DND-41 (cell line): ENCODE data around the gene GTPBP6.
"Not testable (repeated sequence)": the region's sequence is repeated elsewhere in the genome, so short reads cannot be mapped to it uniquely, and the experiment has no call there.

Experiments used
- ATAC-seq: fragments of 200-7000 bp; cut with Tn5 transposase; 3 replicates; pipeline ENCODE4 v1.9.1; 2021; ENCODE audit warnings: low read depth; ENCODE audit not compliant: insufficient read depth
- DNase-seq: peaks from one replicate; pipeline ENCODE4 v3.0.0-alpha.2; 2020
- H2AFZ ChIP-seq: 2 replicates; pipeline ENCODE4 v1.6.0; 2012; ENCODE audit warnings: low read depth, low read length
- H3K27ac ChIP-seq: 2 replicates; pipeline ENCODE4 v1.5.1; 2012; ENCODE audit warnings: low read length, inconsistent platforms
- H3K27me3 ChIP-seq: fragments of 200-600 bp; sonication (generic); 2 replicates; pipeline ENCODE4 v1.6.0; 2012; ENCODE audit warnings: low read length, mild to moderate bottlenecking, inconsistent platforms; ENCODE audit not compliant: insufficient read depth, poor library complexity
- H3K36me3 ChIP-seq: 2 replicates; pipeline ENCODE4 v1.5.1; 2012; ENCODE audit warnings: low read length, inconsistent platforms; ENCODE audit not compliant: insufficient read depth
- H3K4me1 ChIP-seq: 2 replicates; pipeline ENCODE4 v1.5.1; 2012; ENCODE audit warnings: mild to moderate bottlenecking, low read length; ENCODE audit not compliant: insufficient read depth
- H3K4me2 ChIP-seq: 2 replicates; pipeline ENCODE4 v1.6.0; 2012; ENCODE audit warnings: mild to moderate bottlenecking, moderate library complexity, low read length, inconsistent platforms; ENCODE audit not compliant: insufficient read depth
- H3K4me3 ChIP-seq, 2 experiments: fragments of 200-600 bp in 1 of 2; shearing (Covaris generic) in 1 of 2; 2 replicates each; pipeline ENCODE4 v1.5.1; 2012 to 2016; ENCODE audit warnings: inconsistent platforms in 2 of 2, low read length in 2 of 2, mild to moderate bottlenecking in 2 of 2, low read depth in 1 of 2, moderate library complexity in 1 of 2
- H3K79me2 ChIP-seq: 2 replicates; pipeline ENCODE4 v1.6.0; 2012; ENCODE audit warnings: low read length, inconsistent platforms; ENCODE audit not compliant: insufficient read depth
- H3K9ac ChIP-seq: 2 replicates; pipeline ENCODE4 v1.6.0; 2012; ENCODE audit warnings: low read depth, mild to moderate bottlenecking, inconsistent platforms, low read length, moderate library complexity
- H3K9me3 ChIP-seq: 2 replicates; pipeline ENCODE4 v1.5.1; 2012; ENCODE audit warnings: low read length, moderate library complexity, mild to moderate bottlenecking, inconsistent platforms; ENCODE audit not compliant: insufficient read depth, severe bottlenecking
- H4K20me1 ChIP-seq: 2 replicates; pipeline ENCODE4 v1.6.0; 2012; ENCODE audit warnings: low read length; ENCODE audit not compliant: insufficient read depth
- CTCF ChIP-seq: IDR thresholded peaks from 2 replicates; pipeline ENCODE4 v1.5.1; 2012; ENCODE audit warnings: borderline replicate concordance, low read length, moderate library complexity, mild to moderate bottlenecking; ENCODE audit not compliant: poor library complexity, severe bottlenecking; ENCODE audit errors: extremely low read depth
- EZH2 ChIP-seq: IDR thresholded peaks from 3 replicates; pipeline ENCODE4 v1.6.1; 2012; ENCODE audit warnings: borderline replicate concordance, low read depth, mild to moderate bottlenecking, moderate library complexity, low read length, inconsistent platforms; ENCODE audit not compliant: severe bottlenecking

The GTPBP6 gene

GRCh38 chrX:259692-260355, 58.8 kb downstream of the GTPBP6 start:
- no peaks in the 10 kb centered on the region for H3K27me3 ChIP-seq
- TF ChIP-seq EZH2 (no peak), CTCF (no peak)
- no peak overlapping the region for H2AFZ ChIP-seq
- no peaks in the 10 kb centered on the region for H3K9me3 ChIP-seq
- H3K36me3 ChIP-seq = no peaks in the 10 kb centered on the region
- no peak for ATAC-seq
- no peak overlapping the region for H3K4me2 ChIP-seq
- no peak for DNase-seq
- H3K9ac ChIP-seq = no peak overlapping the region
- no peaks in the 10 kb centered on the region for H4K20me1 ChIP-seq
- no peak overlapping the region for H3K27ac ChIP-seq
- H3K79me2 ChIP-seq = no peaks in the 10 kb centered on the region
- H3K4me3 ChIP-seq = no peak overlapping the region
- H3K4me1 ChIP-seq = no peaks in the 10 kb centered on the region

- H4K20me1 ChIP-seq = no peaks in the 10 kb centered on the region
- H3K27ac ChIP-seq = no peak overlapping the region
- no peak overlapping the region for H3K4me2 ChIP-seq
- no peak overlapping the region for H3K4me3 ChIP-seq
- H3K9ac ChIP-seq = no peak overlapping the region
- H3K36me3 ChIP-seq = no peaks in the 10 kb centered on the region
- no peaks in the 10 kb centered on the region for H3K4me1 ChIP-seq
- no peak for ATAC-seq
- H2AFZ ChIP-seq = no peak overlapping the region
- TF ChIP-seq EZH2 = no peak
- no peak for TF ChIP-seq CTCF
- H3K79me2 ChIP-seq = no peaks in the 10 kb centered on the region
- no peaks in the 10 kb centered on the region for H3K9me3 ChIP-seq
- DNase-seq = no peak
- no peaks in the 10 kb centered on the region for H3K27me3 ChIP-seq
Measured at GRCh38 chrX:258291-259040, 60.1 kb downstream of the GTPBP6 start.

GRCh38 chrX:257681-258289, 60.8 kb downstream of the GTPBP6 start:
- Histone ChIP-seq H3K4me1 (no peaks in the 10 kb centered on the region), H3K27ac (no peak overlapping the region), H2AFZ (no peak overlapping the region), H3K4me3 (no peak overlapping the region), H3K36me3 (no peaks in the 10 kb centered on the region), H3K4me2 (no peak overlapping the region), H3K9ac (no peak overlapping the region), H4K20me1 (no peaks in the 10 kb centered on the region), H3K27me3 (no peaks in the 10 kb centered on the region), H3K79me2 (no peaks in the 10 kb centered on the region), H3K9me3 (no peaks in the 10 kb centered on the region)
- ATAC-seq (no peak), DNase-seq (no peak)
- no peak for TF ChIP-seq EZH2
- no peak for TF ChIP-seq CTCF

- not testable (repeated sequence) for H3K4me3 ChIP-seq, DNase-seq, H3K9me3 ChIP-seq, H3K9ac ChIP-seq, H3K79me2 ChIP-seq, H3K27me3 ChIP-seq, H4K20me1 ChIP-seq, H2AFZ ChIP-seq, H3K27ac ChIP-seq, H3K4me2 ChIP-seq, H3K36me3 ChIP-seq, ATAC-seq, H3K4me1 ChIP-seq
Measured at GRCh38 chrX:257054-257453, 61.5 kb downstream of the GTPBP6 start.
